HCT116 (cell line): Measurements from ENCODE around the gene PDE2A. TPM values are rescaled to one million over a fixed set of nuclear protein-coding genes. Genes with fewer than 3 reads are reported as not detected.

Experiments
- ATAC-seq: fragments of 200-7000 bp; cut with Tn5 transposase; 2 replicates; pipeline ENCODE4 v1.9.1; 2020; ENCODE audit warnings: mild to moderate bottlenecking, moderate library complexity
- BruUV-seq: library from RNA; stranded (reverse); fragments of 400-500 nt; replicated peaks from 2 replicates; lab custom pipeline; 2021; lab: Mats Ljungman, UMichigan
- CTCF ChIA-PET: fragments of 300-600 bp; sonication (Branson Sonifier 250); formaldehyde crosslinking; loops from one replicate; lab custom pipeline; 2021; ENCODE audit warnings: antibody characterized with exemption; lab: Charles Lee
- POLR2A ChIA-PET: fragments of 300-600, 350-600 bp; sonication (Branson Sonifier 250); formaldehyde crosslinking; loops from one replicate; lab custom pipeline; 2021; ENCODE audit warnings: antibody characterized with exemption; lab: Charles Lee
- RAD21 ChIA-PET, 2 experiments: fragments of 300-600 bp; sonication (Branson Sonifier 250); formaldehyde crosslinking; loops; one replicate each; lab custom pipeline; 2023; ENCODE audit warnings: low total read pairs in 2 of 2; ENCODE audit not compliant: uncharacterized antibody in 2 of 2, unreplicated experiment in 2 of 2, low non-redundant PET in 1 of 2; lab: Charles Lee
- DNase-seq: peaks from one replicate; pipeline ENCODE4 v3.0.0-alpha.2; 2010; ENCODE audit warnings: low read depth, low spot score
- H2AFZ ChIP-seq: fragments of 200-600 bp; shearing (Covaris generic), sonication (generic); 2 replicates; pipeline ENCODE4 v1.6.1; 2017; ENCODE audit warnings: low read depth, mixed run types, mixed read lengths, antibody characterized with exemption, low read length; ENCODE audit not compliant: poor library complexity, severe bottlenecking
- H3K27ac ChIP-seq: 2 replicates; pipeline ENCODE4 v1.5.1; 2012; ENCODE audit warnings: low read depth, low read length
- H3K27me3 ChIP-seq: fragments of 200-600 bp; sonication (generic); 2 replicates; pipeline ENCODE4 v1.6.1; 2016; ENCODE audit warnings: mixed run types, low read length, mixed read lengths; ENCODE audit not compliant: insufficient read depth
- H3K36me3 ChIP-seq, 2 experiments: fragments of 200-500 bp in 1 of 2; fragments of 200-600 bp in 1 of 2; sonication (Bioruptor generic) in 1 of 2; sonication (generic) in 1 of 2; 2 replicates each; pipeline versions ENCODE4 v1.5.1 to v1.6.1; 2014 to 2016; ENCODE audit warnings: low read length in 2 of 2, inconsistent platforms in 1 of 2, mixed read lengths in 1 of 2, mixed run types in 1 of 2; ENCODE audit not compliant: insufficient read depth in 2 of 2, control insufficient read depth in 1 of 2
- H3K4me1 ChIP-seq, 2 experiments: fragments of 200-600 bp in 1 of 2; sonication (generic) in 1 of 2; 2 replicates each; pipeline versions ENCODE4 v1.5.1 to v1.6.1; 2012 to 2017; ENCODE audit warnings: low read length in 2 of 2, inconsistent platforms in 1 of 2, mild to moderate bottlenecking in 1 of 2, mixed read lengths in 1 of 2, mixed run types in 1 of 2, moderate library complexity in 1 of 2; ENCODE audit not compliant: insufficient read depth in 2 of 2, control insufficient read depth in 1 of 2
- H3K4me2 ChIP-seq: fragments of 200-600 bp; sonication (generic); 2 replicates; pipeline ENCODE4 v1.6.1; 2017; ENCODE audit warnings: mixed run types, low read length, mixed read lengths
- H3K4me3 ChIP-seq, 2 experiments: fragments of 200-600 bp in 1 of 2; sonication (generic) in 1 of 2; replicated peaks in 1 of 2; 2 replicates each; pipeline ENCODE4 v1.5.1; 2011 to 2016; ENCODE audit warnings: low read length in 2 of 2, control low read depth in 1 of 2, low read depth in 1 of 2, mild to moderate bottlenecking in 1 of 2, mixed read lengths in 1 of 2, mixed run types in 1 of 2
- H3K79me2 ChIP-seq: fragments of 200-600 bp; sonication (generic); 2 replicates; pipeline ENCODE4 v1.6.1; 2017; ENCODE audit warnings: mild to moderate bottlenecking, mixed run types, low read length, moderate library complexity, mixed read lengths; ENCODE audit not compliant: insufficient read depth
- H3K9ac ChIP-seq: fragments of 200-600 bp; sonication (generic); 2 replicates; pipeline ENCODE4 v1.6.1; 2016; ENCODE audit warnings: low read length, mixed read lengths
- H3K9me2 ChIP-seq: fragments of 200-600 bp; sonication (generic), shearing (Covaris generic); 2 replicates; pipeline ENCODE4 v1.6.1; 2017; ENCODE audit warnings: mixed run types, mild to moderate bottlenecking, moderate library complexity; ENCODE audit not compliant: insufficient read depth
- H3K9me3 ChIP-seq, 2 experiments: fragments of 200-500 bp in 1 of 2; fragments of 200-600 bp in 1 of 2; sonication (Bioruptor generic) in 1 of 2; sonication (generic) in 1 of 2; 2 replicates each; pipeline ENCODE4 v1.6.1; 2014 to 2017; ENCODE audit warnings: low read length in 2 of 2, mixed read lengths in 2 of 2, inconsistent platforms in 1 of 2, low read depth in 1 of 2, mild to moderate bottlenecking in 1 of 2, mixed run types in 1 of 2, moderate library complexity in 1 of 2; ENCODE audit not compliant: control insufficient read depth in 1 of 2, insufficient read depth in 1 of 2
- H4K20me1 ChIP-seq: fragments of 200-600 bp; sonication (generic), shearing (Covaris generic); 2 replicates; pipeline ENCODE4 v1.6.1; 2017; ENCODE audit warnings: mixed run types, mild to moderate bottlenecking, moderate library complexity; ENCODE audit not compliant: insufficient read depth
- CBX3 ChIP-seq: IDR thresholded peaks from 2 replicates; pipeline ENCODE4 v1.6.1; 2012; ENCODE audit warnings: low read depth
- CEBPB ChIP-seq: IDR thresholded peaks from 2 replicates; pipeline ENCODE4 v1.6.1; 2012; ENCODE audit warnings: low read depth
- EGR1 ChIP-seq: IDR thresholded peaks from 2 replicates; pipeline ENCODE4 v1.6.1; 2012; ENCODE audit warnings: low read depth
- EZH2 ChIP-seq: fragments of 200-600 bp; sonication (generic); IDR thresholded peaks from 2 replicates; pipeline ENCODE4 v1.6.1; 2017; ENCODE audit warnings: antibody characterized with exemption, mixed run types
- EZH2phosphoT487 ChIP-seq: fragments of 200-600 bp; IDR thresholded peaks from 2 replicates; pipeline ENCODE4 v1.6.1; 2018; ENCODE audit warnings: antibody characterized with exemption, borderline replicate concordance
- FOSL1 ChIP-seq: IDR thresholded peaks from 2 replicates; pipeline ENCODE4 v1.6.1; 2012; ENCODE audit warnings: low read depth
- JUND ChIP-seq: IDR thresholded peaks from 2 replicates; pipeline ENCODE4 v1.6.1; 2012
- POLR2A ChIP-seq: IDR thresholded peaks from 2 replicates; pipeline ENCODE4 v1.7.0; 2011; ENCODE audit warnings: borderline replicate concordance; ENCODE audit not compliant: insufficient read depth, insufficient read length; ENCODE audit errors: extremely low read depth
- RAD21 ChIP-seq: IDR thresholded peaks from 2 replicates; pipeline ENCODE4 v1.6.1; 2012; ENCODE audit warnings: low read depth, mild to moderate bottlenecking
- YY1 ChIP-seq: IDR thresholded peaks from 2 replicates; pipeline ENCODE4 v1.6.1; 2011; ENCODE audit warnings: low read length, low read depth, moderate library complexity, mild to moderate bottlenecking; ENCODE audit not compliant: insufficient replicate concordance; ENCODE audit errors: extremely low read depth
- intact Hi-C: fragments of 100-400 bp; cut with micrococcal nuclease; formaldehyde crosslinking; loops from 2 replicates; pipeline ENCODE4 v1.10.0; 2022
- total RNA-seq: library from RNA; stranded (reverse); gene quantifications from one replicate; pipeline ENCODE4 v1.2.1, GENCODE V29; 2021; ENCODE audit not compliant: unreplicated experiment
- TF ChIP-seq, protein P1 (sequence below): IDR thresholded peaks from 2 replicates; pipeline ENCODE4 v1.6.1; 2012
- TF ChIP-seq, protein P2 (sequence below): IDR thresholded peaks from 2 replicates; pipeline ENCODE4 v1.6.1; 2011; ENCODE audit warnings: mild to moderate bottlenecking, low read length, moderate library complexity; ENCODE audit not compliant: insufficient replicate concordance; ENCODE audit errors: extremely low read depth
- TF ChIP-seq, protein P3 (sequence below): IDR thresholded peaks from 2 replicates; pipeline ENCODE4 v1.6.1; 2012; ENCODE audit warnings: low read depth

Gene PDE2A
- total RNA-seq, 1 experiment from 2014 or later: 7.6 TPM

DNA sequence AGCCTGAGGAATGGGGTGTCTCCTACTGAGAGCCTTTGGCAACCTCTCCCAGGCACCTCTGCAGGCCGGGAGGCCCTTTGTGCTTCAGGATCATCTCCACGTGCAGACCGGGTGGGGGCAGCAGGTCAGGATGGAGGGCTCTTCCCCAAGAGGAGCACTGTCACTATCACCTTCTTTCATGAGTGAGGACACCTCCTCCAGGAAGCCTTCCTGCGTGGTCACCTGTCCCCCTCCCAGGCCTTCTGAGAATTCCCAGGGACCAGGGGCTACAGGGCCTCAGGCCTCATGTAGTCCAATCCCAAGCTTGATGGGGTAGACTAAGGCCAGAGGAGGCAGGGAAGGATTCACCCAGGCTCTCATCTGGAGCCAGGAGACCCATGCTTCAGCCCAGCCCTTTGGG, 57.6 kb downstream of the PDE2A start:
- no peaks in the 10 kb centered on the region for H3K9me3 ChIP-seq
- H3K9ac ChIP-seq: no peak overlapping the region
- ATAC-seq: no peak
- H3K27ac ChIP-seq: no peak overlapping the region
- no peaks in the 10 kb centered on the region for H3K9me2 ChIP-seq
- H3K36me3 ChIP-seq: no peaks in the 10 kb centered on the region
- DNase-seq: no peak
- ChIA-PET POLR2A (no interaction called here), CTCF (no interaction called here), RAD21 (no interaction called here)
- no TSS peak for BruUV-seq
- TF ChIP-seq, protein P1, sequence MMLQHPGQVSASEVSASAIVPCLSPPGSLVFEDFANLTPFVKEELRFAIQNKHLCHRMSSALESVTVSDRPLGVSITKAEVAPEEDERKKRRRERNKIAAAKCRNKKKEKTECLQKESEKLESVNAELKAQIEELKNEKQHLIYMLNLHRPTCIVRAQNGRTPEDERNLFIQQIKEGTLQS: no peak
- TF ChIP-seq, protein P2, sequence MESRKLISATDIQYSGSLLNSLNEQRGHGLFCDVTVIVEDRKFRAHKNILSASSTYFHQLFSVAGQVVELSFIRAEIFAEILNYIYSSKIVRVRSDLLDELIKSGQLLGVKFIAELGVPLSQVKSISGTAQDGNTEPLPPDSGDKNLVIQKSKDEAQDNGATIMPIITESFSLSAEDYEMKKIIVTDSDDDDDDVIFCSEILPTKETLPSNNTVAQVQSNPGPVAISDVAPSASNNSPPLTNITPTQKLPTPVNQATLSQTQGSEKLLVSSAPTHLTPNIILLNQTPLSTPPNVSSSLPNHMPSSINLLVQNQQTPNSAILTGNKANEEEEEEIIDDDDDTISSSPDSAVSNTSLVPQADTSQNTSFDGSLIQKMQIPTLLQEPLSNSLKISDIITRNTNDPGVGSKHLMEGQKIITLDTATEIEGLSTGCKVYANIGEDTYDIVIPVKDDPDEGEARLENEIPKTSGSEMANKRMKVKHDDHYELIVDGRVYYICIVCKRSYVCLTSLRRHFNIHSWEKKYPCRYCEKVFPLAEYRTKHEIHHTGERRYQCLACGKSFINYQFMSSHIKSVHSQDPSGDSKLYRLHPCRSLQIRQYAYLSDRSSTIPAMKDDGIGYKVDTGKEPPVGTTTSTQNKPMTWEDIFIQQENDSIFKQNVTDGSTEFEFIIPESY: no peak
- TF ChIP-seq POLR2A (no peak), EGR1 (no peak), EZH2phosphoT487 (no peak), FOSL1 (no peak), RAD21 (no peak), YY1 (no peak), EZH2 (no peak), JUND (no peak), CEBPB (no peak), CBX3 (no peak)
- TF ChIP-seq, protein P3, sequence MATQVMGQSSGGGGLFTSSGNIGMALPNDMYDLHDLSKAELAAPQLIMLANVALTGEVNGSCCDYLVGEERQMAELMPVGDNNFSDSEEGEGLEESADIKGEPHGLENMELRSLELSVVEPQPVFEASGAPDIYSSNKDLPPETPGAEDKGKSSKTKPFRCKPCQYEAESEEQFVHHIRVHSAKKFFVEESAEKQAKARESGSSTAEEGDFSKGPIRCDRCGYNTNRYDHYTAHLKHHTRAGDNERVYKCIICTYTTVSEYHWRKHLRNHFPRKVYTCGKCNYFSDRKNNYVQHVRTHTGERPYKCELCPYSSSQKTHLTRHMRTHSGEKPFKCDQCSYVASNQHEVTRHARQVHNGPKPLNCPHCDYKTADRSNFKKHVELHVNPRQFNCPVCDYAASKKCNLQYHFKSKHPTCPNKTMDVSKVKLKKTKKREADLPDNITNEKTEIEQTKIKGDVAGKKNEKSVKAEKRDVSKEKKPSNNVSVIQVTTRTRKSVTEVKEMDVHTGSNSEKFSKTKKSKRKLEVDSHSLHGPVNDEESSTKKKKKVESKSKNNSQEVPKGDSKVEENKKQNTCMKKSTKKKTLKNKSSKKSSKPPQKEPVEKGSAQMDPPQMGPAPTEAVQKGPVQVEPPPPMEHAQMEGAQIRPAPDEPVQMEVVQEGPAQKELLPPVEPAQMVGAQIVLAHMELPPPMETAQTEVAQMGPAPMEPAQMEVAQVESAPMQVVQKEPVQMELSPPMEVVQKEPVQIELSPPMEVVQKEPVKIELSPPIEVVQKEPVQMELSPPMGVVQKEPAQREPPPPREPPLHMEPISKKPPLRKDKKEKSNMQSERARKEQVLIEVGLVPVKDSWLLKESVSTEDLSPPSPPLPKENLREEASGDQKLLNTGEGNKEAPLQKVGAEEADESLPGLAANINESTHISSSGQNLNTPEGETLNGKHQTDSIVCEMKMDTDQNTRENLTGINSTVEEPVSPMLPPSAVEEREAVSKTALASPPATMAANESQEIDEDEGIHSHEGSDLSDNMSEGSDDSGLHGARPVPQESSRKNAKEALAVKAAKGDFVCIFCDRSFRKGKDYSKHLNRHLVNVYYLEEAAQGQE: no peak
- H3K4me1 ChIP-seq: no peaks in the 10 kb centered on the region
- H3K27me3 ChIP-seq: peaks cover 37% of the 10 kb centered on the region
- no peaks in the 10 kb centered on the region for H3K79me2 ChIP-seq
- no peak overlapping the region for H3K4me3 ChIP-seq
- no peak overlapping the region for H2AFZ ChIP-seq
- no peak overlapping the region for H3K4me2 ChIP-seq
- H4K20me1 ChIP-seq: no peaks in the 10 kb centered on the region
- intact Hi-C loops: no loop called here
